HG02571 (cell line): ENCODE data around the gene ACOX2.
A peak's percentile ranks its signal among the peaks of the same experiment; 100 is the strongest.

Source experiments
- ATAC-seq: cut with Tn5 transposase; IDR thresholded peaks from one replicate; pipeline ENCODE4 v1.9.1; 2021; ENCODE audit warnings: mild to moderate bottlenecking, moderate library complexity; ENCODE audit not compliant: unreplicated experiment

The ACOX2 gene

GRCh38 chr3:58514405-58514804, 22.6 kb downstream of the ACOX2 start:
- no peak for ATAC-seq

DNA sequence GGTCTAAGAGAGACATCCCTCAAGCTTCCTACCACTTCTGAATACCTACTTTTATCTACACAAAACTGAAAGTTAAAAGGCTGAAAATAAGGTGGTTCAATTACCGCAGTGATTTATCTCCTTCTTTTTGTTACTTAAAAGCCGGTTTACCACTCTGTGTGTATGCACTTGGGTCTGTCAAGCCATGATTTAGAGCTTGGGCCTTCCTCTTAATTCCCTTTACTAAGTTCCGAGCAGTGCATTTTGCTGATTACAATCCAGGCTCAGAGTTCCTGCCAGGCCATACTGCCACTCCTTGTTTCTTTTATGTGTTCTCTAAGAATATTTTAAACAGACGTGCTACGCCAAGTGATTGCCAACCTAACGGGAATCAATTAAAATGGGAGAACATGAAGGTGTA, 28.6 kb downstream of the ACOX2 start:
- no peak for ATAC-seq

GRCh38 chr3:58507356-58508078, 29.5 kb downstream of the ACOX2 start:
- no peak for ATAC-seq

- no peak for ATAC-seq
Measured at GRCh38 chr3:58502872-58503271, 34.1 kb downstream of the ACOX2 start.

DNA sequence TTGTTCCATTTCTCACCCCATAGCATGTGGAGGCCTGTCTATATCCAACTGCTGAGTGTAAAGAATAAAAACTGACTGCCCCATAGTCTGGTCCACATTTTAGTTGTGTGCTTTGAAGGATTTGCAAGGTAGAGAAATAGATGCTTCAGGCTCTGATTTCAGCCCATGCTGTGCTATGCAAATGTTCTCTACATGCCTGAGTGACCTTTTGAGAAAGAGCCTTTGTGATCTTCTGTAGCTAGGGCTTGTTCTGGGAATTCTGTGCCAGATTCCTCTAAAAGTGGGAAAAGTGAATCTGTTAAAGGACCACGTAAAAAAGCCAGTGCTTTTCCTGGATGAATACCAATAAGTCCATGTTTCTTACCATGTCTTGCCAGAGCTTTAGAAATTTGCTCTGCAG, 39.9 kb downstream of the ACOX2 start:
- no peak for ATAC-seq

GRCh38 chr3:58496206-58496857, 40.7 kb downstream of the ACOX2 start:
- no peak for ATAC-seq

- no peak for ATAC-seq
Measured at GRCh38 chr3:58495101-58495500, 41.9 kb downstream of the ACOX2 start.

DNA sequence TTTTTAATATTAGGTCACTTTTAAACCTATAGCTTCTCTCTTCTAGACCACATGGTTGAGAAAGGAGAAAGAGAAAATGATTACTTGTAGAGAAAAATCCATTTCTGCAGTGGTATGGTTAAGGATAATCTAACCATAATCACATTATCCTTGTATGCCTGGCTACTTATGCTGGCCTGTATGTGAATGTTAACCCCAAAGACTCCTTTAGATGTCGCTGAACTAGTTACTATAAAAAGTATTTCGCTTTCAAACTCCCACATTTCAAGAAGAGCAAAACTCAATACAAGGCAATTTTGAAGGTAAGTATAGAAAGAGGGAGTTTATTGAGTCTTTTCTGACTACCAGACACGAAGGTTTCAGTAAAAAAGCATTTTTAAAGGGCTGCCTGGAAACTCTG, 42.9 kb downstream of the ACOX2 start:
- no peak for ATAC-seq

DNA sequence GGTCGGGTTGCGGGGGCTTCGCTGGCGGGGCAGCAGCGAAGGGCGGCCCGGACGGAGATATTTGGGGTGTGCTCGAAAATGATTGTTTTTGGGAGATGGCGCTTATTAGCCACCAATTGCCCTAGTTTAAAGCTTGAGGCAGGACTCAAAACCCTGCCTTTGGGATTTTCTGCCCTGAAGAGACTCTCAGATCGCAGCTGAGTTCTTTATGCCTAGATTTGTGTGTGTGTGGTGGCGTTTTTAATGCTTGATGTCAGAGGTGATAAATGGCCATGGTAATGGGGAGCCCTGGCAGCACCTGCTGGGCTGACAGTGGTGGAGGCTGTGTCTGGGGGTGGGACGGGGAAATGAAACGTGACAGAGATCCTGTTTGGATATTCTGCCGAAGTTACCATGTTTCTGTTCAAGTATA, 44.5 kb downstream of the ACOX2 start:
- no peak for ATAC-seq

- peak; percentile 89 for ATAC-seq
Measured at GRCh38 chr3:58491506-58492402, 45.2 kb downstream of the ACOX2 start, which contains the start of gene KCTD6. Gene KCTD6 (plus strand): TSS chr3:58492096. CDS start chr3:58498756, 6,660 bp downstream.

DNA sequence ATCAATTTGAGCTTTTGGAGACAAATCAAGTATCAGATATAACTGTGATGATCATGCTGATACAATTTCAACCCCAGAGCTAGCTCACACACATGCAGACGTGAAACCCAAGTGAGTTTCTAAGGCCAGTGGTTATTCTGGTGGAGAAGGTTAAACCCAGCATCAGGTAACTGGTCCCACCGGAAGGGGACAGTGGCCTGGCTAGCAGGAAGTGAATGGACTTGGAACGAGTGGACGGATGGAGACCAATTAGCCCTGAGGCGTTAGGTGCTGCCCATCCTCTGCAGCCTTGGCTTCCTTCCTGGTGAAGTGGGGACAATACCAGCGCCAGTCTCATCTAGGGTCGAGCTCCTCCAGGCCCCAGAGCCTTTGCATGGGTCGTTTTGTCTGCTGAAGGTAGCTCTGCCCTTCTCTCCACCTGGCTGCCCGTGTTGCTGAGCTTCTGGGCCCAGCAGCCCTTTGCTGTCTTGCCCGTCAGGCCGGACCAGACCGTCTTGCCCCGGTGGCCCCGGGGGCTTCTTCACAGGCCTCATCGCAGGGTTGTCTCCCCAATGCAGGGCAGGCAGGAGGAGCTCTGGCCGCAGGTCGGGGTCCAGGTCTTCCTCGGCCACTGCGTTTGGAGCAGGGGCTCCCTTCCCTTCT, 46.0 kb downstream of the ACOX2 start:
- no peak for ATAC-seq

GRCh38 chr3:58488967-58489366, 48.0 kb downstream of the ACOX2 start:
- no peak for ATAC-seq

DNA sequence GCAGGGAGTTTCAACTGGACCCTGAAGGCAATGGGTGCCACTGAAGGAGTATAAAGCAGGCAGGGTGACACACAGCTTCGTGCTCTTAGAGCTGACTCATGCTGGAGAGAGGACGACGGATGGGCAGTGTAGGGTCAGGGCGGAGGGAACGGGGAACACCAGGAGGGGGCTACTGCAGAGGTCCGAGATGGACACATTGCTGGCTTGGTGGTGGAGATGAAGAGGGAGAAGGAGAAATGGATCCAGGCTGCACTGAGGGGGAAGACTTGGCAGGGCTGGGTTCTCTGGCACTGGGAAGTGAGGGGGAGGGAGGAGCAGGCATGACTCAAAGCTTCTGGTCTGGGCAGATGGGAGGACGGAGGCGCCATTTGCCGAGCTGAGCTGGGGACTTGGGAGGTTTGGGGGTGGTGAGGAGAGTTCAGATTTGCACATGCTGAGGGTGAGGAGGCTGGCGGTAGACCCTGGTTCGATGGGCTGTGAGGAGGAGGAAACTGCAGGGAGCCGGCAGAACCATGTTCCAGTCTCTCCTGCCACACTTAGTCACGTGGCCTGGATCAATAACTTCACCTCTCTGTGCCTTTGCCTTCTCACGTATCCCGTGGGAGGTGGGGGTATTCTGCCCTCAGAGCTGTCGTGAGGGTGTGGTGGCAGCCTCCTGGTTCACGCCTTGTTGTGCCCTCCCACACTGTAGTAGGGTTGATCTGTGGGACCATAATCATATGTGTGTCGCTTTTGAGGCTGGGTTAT, 49.7 kb downstream of the ACOX2 start:
- no peak for ATAC-seq

DNA sequence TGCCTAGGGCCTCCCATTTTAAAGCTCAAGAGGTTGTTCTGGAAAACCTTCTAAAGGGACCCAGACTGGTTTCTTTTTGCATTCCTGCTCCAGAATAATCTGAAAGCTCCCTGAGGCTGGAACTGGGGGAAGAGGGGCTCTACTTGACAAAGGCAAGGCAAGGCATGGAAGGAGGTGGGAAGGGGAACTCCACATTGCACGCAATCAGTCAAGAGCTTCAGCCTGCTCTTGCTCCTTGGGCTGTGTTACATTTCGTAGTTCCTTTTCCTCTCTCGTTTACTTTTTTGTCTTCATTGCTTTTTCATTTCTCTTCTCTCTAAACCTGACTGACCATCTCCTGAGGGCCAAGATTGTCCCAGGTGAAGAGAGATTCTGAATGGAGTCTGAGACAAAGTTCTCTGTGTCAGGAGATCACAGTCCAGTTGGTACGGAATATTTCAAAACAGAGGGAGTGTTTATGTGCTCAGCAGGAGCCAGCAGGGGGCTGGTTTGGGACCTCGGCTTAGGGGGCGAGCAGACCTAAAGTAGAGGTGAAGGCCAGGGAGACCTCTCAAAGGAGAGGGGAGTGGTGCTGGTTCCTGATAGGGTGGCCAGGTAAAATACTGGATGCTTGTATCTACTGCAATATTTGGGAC, 51.1 kb downstream of the ACOX2 start:
- no peak for ATAC-seq

DNA sequence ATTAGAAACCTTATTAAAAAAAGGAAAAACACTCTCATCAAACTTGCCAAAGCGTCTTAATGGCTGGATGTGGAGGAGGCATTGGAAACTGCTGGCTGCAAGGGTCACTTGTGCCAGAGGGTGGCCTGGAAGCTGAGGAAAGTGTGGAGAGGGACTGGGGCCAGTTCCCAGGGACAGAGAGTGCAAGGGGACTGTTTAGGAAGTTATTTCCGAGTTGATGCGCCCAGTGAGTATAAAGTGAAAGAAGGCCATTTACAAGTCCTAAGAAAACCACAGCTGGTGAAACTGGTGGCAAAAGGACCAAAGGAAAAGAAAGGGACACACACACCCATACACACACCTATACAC, 52.3 kb downstream of the ACOX2 start:
- no peak for ATAC-seq

- ATAC-seq = no peak
Measured at GRCh38 chr3:58484045-58484721, 52.8 kb downstream of the ACOX2 start.

DNA sequence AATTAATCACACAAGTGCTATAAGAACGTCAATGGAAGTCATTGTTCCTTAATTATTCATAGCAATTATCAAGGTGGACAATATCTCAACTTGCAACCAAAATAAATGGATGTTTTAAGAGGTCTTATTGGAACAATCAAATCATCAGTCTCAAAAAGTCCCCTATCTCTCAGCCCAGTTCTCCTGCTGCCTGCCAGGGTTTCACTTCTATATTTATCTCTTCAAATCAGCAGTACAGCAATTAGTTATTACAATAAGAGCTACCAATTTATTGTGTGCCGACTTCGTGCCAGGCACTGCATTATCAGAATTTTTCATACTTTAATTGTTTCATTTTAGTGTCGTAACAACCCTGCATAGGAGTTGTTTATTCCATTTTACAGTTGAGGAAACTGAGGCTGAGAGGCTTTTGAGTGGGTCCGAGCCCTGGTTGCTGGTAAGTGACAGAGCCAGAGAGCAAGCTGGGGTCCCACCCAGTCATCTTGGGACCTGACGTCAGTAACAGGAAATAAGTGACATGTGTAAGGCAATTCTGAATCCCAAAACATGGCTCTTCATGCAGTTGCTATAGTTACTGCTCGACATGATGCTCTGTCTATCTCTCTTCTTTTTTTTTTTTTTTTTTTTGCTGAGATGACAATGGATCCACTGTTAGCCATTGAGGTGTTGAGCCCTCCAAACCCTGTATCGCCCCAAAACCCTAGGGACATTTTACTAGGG, 53.9 kb downstream of the ACOX2 start:
- ATAC-seq = no peak

- no peak for ATAC-seq
Measured at GRCh38 chr3:58480309-58480708, 56.7 kb downstream of the ACOX2 start.

DNA sequence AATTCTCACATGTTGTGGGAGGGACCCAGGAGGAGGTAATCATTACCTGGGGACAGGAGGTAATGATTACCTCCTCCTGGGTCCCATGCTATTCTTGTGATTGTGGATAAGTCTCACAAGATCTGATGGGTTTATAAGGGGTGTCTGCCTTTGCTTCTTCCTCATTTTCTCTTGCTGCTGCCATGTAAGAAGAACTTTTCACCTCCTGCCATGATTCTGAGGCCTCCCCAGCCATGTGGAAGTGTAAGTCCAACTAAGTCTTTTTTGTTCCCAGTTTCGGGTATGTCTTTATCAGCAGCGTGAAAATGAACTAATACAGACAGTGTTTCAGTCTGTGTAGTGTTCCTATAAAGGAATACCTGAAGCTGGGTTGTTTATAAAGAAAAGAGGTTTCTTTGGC, 58.2 kb downstream of the ACOX2 start:
- no peak for ATAC-seq
